ENCODE measurements around the gene MIGA2.
A peak's percentile ranks its signal among the peaks of the same experiment; 100 is the strongest.

Gene MIGA2

DNA sequence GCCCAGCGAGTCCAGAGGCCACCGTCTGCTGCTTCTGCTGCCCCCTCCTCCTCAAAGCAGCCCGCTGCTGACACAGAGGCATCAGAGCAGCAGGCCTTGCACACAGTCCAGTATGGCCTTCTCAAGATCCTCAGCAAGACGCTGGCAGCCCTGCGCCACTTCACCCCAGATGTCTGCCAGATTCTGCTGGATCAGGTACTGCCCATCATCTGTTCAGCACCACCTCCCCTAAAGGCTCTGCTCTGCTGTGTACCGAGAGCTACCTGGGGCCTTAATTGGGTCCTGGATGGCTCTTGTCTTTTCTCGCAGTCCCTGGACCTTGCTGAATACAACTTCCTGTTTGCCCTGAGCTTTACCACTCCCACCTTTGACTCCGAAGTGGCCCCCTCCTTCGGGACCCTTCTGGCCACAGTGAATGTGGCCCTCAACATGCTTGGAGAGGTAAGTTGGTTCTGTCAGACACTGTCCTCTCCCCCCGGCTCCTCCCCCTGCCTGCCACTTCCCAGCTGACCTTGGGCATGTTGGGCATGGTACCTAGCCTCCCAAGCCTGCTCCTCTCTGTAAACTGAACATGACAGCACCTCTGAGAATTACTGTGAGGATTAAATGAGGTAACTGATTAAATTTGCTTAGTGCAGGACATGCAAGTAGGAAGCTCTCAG lies 31.0 kb upstream of the MIGA2 start:
- DNase-seq (ENCODE audit: insufficient read length, low spot score) (no peak), FAIRE-seq (no peak)
- TF ChIP-seq PAX5 (IDR thresholded peaks at IDR 0.05; ENCODE audit: insufficient read depth, low read length, severe bottlenecking) (no peak), SPI1 (IDR thresholded peaks at IDR 0.05; ENCODE audit: low read depth, low read length) (no peak), POU2F2 (IDR thresholded peaks at IDR 0.05; ENCODE audit: low read depth, low read length) (no peak), POLR2AphosphoS5 (IDR thresholded peaks at IDR 0.05; ENCODE audit: low read depth, low read length) (no peak), TAF1 (IDR thresholded peaks at IDR 0.05; ENCODE audit: low read depth, low read length) (no peak), POLR2A (IDR thresholded peaks at IDR 0.05; ENCODE audit: low read depth, low read length) (no peak)

DNA sequence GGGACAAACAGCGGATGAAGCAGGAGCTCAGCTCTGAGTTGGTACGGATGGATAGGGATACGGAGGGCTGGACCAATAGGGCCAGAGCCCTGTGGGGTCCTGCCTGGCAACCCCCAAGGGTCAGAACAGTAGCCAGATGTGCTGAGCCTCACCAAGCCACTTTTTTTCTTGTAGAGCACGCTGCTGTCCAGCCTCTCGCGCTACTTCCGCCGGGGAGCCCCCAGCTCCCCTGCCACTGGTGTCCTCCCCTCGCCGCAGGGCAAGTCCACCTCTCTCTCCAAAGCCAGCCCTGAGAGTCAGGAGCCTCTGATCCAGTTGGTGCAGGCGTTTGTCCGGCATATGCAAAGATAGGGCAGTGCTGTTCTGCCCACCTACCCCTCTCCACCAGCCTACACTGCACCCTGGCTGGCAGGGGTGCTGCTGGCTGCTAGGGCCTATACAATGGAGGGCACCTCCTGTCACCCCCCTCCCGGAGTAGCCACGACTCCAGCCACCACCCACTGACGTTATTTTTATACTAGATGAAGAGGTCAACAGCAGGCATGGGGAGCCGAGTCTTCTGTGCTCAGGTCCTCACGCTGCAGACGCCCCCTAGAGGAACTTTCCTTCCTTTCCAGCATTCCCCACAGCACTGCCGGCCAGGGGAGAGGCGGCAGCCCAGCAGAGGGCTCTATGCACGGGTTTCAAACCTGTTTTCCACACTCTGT lies 29.9 kb upstream of the MIGA2 start:
- DNase-seq (ENCODE audit: insufficient read length, low spot score) (peak; percentile 86), FAIRE-seq (peak; percentile 74)
- no peak for TF ChIP-seq POU2F2 (IDR thresholded peaks at IDR 0.05; ENCODE audit: low read depth, low read length)
- no peak for TF ChIP-seq TAF1 (IDR thresholded peaks at IDR 0.05; ENCODE audit: low read depth, low read length)
- no peak for TF ChIP-seq SPI1 (IDR thresholded peaks at IDR 0.05; ENCODE audit: low read depth, low read length)
- TF ChIP-seq POLR2AphosphoS5 (IDR thresholded peaks at IDR 0.05; ENCODE audit: low read depth, low read length), result no peak
- no peak for TF ChIP-seq POLR2A (IDR thresholded peaks at IDR 0.05; ENCODE audit: low read depth, low read length)
- TF ChIP-seq PAX5 (IDR thresholded peaks at IDR 0.05; ENCODE audit: insufficient read depth, low read length, severe bottlenecking), result no peak

DNA sequence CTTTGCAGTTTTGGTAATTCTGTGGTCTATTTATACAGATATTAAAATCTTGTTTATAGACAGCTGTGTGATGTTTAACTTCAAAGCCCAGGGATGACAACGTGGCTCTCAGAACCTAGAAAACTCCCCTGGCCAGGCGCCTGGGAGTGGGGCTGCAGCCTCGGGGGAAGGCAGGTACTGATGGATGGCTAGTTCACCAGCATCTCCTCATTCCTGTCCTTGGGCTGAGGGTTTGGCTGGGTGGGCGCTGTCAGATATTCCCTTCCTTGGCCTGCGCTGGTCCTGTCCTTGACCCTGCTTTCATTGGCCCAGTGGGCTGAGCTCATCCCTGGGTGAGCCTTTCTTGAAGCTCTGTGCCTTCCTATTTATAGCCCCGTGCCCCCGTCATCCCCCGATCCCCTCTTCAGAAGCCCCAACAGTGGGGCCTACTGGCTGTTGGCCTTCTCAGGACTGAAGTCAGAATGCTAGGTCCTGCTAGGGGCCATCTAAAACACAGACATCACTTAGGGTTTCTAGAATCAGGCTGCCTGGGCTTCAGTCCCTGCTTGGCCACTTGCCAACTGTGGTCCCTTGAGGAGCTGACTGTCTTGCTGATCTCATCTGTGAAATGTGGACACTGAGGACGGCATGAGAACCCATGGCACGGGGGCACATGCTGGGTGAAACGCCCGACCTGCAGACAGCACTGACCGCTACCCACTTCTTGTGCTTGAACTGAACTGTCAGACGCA lies 29.2 kb upstream of the MIGA2 start:
- FAIRE-seq (no peak), DNase-seq (ENCODE audit: insufficient read length, low spot score) (no peak)
- TF ChIP-seq POLR2A (IDR thresholded peaks at IDR 0.05; ENCODE audit: low read depth, low read length), result no peak
- no peak for TF ChIP-seq PAX5 (IDR thresholded peaks at IDR 0.05; ENCODE audit: insufficient read depth, low read length, severe bottlenecking)
- TF ChIP-seq TAF1 (IDR thresholded peaks at IDR 0.05; ENCODE audit: low read depth, low read length), result no peak
- TF ChIP-seq POLR2AphosphoS5 (IDR thresholded peaks at IDR 0.05; ENCODE audit: low read depth, low read length), result no peak
- no peak for TF ChIP-seq POU2F2 (IDR thresholded peaks at IDR 0.05; ENCODE audit: low read depth, low read length)
- no peak for TF ChIP-seq SPI1 (IDR thresholded peaks at IDR 0.05; ENCODE audit: low read depth, low read length)

DNA sequence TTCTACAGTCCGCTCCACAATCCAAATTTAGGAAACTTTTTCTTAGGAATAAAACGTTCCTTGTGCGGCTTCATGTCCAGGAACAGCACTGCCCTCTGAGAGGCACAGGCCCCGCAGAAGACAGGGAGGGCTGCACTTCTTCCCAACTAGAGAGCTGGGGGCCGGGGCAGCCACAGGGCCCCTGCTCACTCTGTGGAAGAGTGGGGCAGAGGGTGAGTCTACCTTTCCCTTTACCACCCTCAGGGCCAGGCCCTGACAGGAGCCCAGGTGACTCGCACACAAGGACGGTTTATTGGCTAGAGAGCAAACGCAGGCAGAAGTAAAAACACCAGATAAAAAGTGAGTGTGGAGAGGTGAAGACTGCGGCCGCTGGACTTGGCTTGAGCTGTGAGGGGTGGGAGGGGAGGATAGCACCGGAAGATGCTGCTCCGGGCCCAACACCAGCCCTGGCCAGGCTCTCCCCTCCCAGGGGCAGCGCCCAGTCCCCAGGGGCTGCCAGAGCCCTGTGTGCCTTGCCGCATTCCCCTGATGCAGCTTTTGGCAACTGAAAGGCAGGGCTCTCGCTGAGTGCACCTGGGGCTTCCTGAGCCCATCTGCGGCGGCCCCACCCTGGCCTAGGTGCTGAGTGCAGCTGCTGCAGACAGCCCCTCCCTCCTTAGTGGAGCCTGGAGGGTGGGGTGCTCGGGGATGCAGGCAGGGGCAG lies 28.5 kb upstream of the MIGA2 start:
- DNase-seq (ENCODE audit: insufficient read length, low spot score), result no peak

DNA sequence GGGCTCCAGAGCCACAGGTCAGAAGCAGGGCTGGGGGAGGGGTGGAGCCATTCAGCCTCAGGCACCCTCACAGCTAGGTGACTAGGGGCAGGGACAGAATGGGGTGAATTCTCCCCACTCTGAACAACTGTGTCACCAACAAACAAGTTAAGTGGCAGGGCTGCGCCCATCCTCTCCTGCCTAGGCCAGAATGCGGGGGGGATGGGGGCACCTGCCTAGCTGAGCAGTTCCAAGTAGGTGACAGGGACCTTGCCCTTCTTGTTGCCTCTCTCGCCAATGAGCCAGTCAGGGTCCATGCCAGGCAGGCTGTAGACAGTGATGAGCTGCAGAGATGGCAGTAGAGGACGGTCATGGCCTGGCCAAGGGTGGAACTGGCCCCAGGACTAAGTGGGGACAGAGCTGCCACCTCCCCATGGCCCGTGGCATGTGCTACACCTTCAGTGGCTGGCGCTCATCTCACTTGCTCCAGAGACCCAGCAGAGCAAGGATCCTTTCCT lies 27.9 kb upstream of the MIGA2 start:
- FAIRE-seq, result no peak
- DNase-seq (ENCODE audit: insufficient read length, low spot score), result no peak
- TF ChIP-seq SPI1 (IDR thresholded peaks at IDR 0.05; ENCODE audit: low read depth, low read length) (no peak), POLR2A (IDR thresholded peaks at IDR 0.05; ENCODE audit: low read depth, low read length) (0 out of 2 replicates have a peak, but pooled peaks have one; percentile 16), PAX5 (IDR thresholded peaks at IDR 0.05; ENCODE audit: insufficient read depth, low read length, severe bottlenecking) (no peak), TAF1 (IDR thresholded peaks at IDR 0.05; ENCODE audit: low read depth, low read length) (no peak), POU2F2 (IDR thresholded peaks at IDR 0.05; ENCODE audit: low read depth, low read length) (no peak), POLR2AphosphoS5 (IDR thresholded peaks at IDR 0.05; ENCODE audit: low read depth, low read length) (no peak)

More for the DNA sequence above, 28.5 kb upstream of the MIGA2 start:
- FAIRE-seq, result no peak
- TF ChIP-seq POLR2A (IDR thresholded peaks at IDR 0.05; ENCODE audit: low read depth, low read length) (no peak), TAF1 (IDR thresholded peaks at IDR 0.05; ENCODE audit: low read depth, low read length) (no peak), POU2F2 (IDR thresholded peaks at IDR 0.05; ENCODE audit: low read depth, low read length) (no peak), SPI1 (IDR thresholded peaks at IDR 0.05; ENCODE audit: low read depth, low read length) (no peak), PAX5 (IDR thresholded peaks at IDR 0.05; ENCODE audit: insufficient read depth, low read length, severe bottlenecking) (no peak), POLR2AphosphoS5 (IDR thresholded peaks at IDR 0.05; ENCODE audit: low read depth, low read length) (no peak)

DNA sequence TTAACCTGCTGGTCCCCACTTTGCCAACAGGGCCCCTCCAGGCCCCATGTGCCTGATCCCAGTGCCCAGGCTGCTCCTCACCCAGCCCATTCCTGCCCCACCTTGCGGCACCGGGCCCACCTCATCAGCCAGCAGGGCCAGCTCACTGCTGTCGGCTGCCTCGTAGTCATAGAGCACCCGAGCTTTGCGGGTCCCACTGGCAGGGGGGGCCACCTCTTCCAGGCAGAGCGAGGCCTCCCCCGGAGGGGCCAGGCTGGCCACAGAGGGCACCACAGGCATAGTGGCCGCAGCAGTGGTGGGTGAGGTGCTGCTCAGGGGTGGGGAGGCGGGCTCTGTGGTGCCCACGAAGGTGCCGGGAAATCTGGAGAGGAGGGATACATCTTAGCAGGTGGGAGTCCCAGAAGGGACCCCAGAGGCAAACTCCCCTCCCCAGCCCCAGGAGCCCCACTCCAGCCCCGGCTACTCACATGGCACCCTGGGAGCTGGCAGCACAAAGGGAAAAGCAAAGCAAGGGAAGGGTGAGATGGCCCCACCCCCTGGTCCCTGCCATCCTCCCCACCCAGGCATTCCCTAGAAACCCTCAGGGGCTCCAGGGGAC lies 27.3 kb upstream of the MIGA2 start:
- FAIRE-seq (no peak), DNase-seq (ENCODE audit: insufficient read length, low spot score) (no peak)
- no peak for TF ChIP-seq TAF1 (IDR thresholded peaks at IDR 0.05; ENCODE audit: low read depth, low read length)
- no peak for TF ChIP-seq POLR2A (IDR thresholded peaks at IDR 0.05; ENCODE audit: low read depth, low read length)
- TF ChIP-seq SPI1 (IDR thresholded peaks at IDR 0.05; ENCODE audit: low read depth, low read length), result no peak
- TF ChIP-seq POU2F2 (IDR thresholded peaks at IDR 0.05; ENCODE audit: low read depth, low read length), result no peak
- TF ChIP-seq POLR2AphosphoS5 (IDR thresholded peaks at IDR 0.05; ENCODE audit: low read depth, low read length), result no peak
- TF ChIP-seq PAX5 (IDR thresholded peaks at IDR 0.05; ENCODE audit: insufficient read depth, low read length, severe bottlenecking), result no peak

DNA sequence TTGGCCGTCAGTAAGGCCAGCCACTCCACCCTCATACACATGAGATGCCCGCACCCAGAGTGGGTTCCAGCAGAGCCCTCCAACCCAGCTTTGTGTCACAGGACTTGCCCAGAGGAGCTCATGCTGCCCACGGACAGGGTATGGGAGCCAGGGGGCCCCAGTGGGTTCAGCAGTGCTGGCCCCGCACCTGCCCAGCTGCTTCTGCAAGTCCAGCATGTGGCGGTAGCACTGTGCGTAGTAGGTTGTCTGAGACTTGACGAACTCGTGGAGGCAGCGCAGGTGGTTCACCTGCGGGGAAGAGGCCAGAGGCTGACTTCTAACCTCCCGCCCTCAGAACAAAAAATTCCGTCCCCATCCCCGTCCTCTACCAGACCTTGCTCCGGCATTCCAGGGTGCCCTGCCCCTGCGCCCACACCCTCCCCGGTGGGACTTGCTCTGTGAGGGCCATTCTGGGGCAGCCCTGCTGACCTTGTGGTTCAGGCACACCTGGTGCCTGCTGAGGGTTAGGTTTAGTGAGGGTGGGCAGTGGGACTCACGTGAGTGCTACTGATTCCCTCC lies 26.8 kb upstream of the MIGA2 start:
- no peak for DNase-seq (ENCODE audit: insufficient read length, low spot score)
- FAIRE-seq, result no peak
- no peak for TF ChIP-seq SPI1 (IDR thresholded peaks at IDR 0.05; ENCODE audit: low read depth, low read length)
- no peak for TF ChIP-seq PAX5 (IDR thresholded peaks at IDR 0.05; ENCODE audit: insufficient read depth, low read length, severe bottlenecking)
- no peak for TF ChIP-seq TAF1 (IDR thresholded peaks at IDR 0.05; ENCODE audit: low read depth, low read length)
- no peak for TF ChIP-seq POLR2AphosphoS5 (IDR thresholded peaks at IDR 0.05; ENCODE audit: low read depth, low read length)
- no peak for TF ChIP-seq POU2F2 (IDR thresholded peaks at IDR 0.05; ENCODE audit: low read depth, low read length)
- no peak for TF ChIP-seq POLR2A (IDR thresholded peaks at IDR 0.05; ENCODE audit: low read depth, low read length)
